ENCODE data around the gene RAB6A. TPM values are rescaled to one million over a fixed set of nuclear protein-coding genes. Genes with fewer than 3 reads are reported as not detected.
"Not testable (repeated sequence)": the region's sequence is repeated elsewhere in the genome, so short reads cannot be mapped to it uniquely, and the experiment has no call there.

The RAB6A gene
- total RNA-seq, 1 experiment from 2014 or later, result 76.3 TPM

DNA sequence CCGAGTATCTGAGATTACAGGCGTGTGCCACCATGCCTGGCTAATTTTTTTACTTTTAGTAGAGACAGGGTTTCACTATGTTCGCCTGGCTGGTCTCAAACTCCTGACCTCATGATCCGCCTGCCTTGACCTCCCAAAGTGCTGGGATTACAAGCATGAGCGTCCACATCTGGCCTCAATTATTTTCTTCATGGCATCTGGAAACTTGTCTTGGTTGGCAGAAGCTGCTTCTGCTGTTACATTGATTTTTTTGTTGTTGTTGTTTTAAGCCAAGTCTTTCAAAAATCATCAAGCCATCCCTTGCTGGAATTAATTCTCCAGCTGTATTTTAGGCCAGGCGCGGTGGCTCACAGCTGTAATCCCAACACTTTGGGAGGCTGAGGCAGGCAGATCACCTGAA, 27.9 kb downstream of the RAB6A start:
- not testable (repeated sequence) for H3K9me3 ChIP-seq (ENCODE audit: low read length); H3K4me3 ChIP-seq (ENCODE audit: low read length); H3K27ac ChIP-seq (ENCODE audit: low read length); H3K4me2 ChIP-seq (ENCODE audit: low read depth, low read length, poor library complexity, severe bottlenecking); H3K9ac ChIP-seq (ENCODE audit: low read length); DNase-seq; H3K36me3 ChIP-seq (ENCODE audit: insufficient read depth, low read length); H2AFZ ChIP-seq (ENCODE audit: low read length); H3K27me3 ChIP-seq (ENCODE audit: low read length); H4K20me1 ChIP-seq (ENCODE audit: insufficient read depth, low read depth, low read length); H3K9me2 ChIP-seq (replicated peaks; ENCODE audit: insufficient read depth, low read length)
- Histone ChIP-seq H3K79me2 (ENCODE audit: low read length) (peaks cover 91% of the 10 kb centered on the region), H3K4me1 (ENCODE audit: low read length) (peaks cover 17% of the 10 kb centered on the region)

DNA sequence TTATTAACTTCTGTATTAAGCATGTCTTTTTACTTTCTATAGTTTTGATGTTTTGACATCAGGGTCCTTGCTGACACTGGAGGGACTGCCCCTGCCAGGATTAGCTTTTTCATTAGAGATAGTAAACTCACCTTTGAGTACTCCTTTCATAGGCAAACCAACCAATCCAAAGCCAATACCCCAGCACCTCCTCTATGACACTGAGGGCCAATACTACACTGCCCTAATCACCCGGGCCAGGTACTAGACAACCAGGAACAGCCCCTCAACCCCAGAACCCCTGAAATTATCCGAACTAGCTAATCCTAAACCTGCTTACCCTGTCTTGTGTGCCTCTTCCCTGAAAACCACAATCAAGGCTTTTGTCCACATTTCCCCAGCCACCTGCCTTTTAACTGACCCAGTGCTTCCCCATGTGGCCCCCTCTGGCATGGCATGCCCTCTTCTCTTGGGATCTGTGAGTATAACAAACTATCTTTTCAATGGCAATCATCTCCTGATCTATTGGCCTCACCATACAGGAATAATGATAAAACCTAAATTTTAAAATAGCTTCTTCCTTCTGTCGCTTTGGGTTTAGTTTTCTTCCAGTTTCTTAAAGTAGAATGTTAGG, 31.2 kb downstream of the RAB6A start:
- peaks cover 4% of the 10 kb centered on the region for H3K4me1 ChIP-seq (ENCODE audit: low read length)
- no peak overlapping the region for H3K4me2 ChIP-seq (ENCODE audit: low read depth, low read length, poor library complexity, severe bottlenecking)
- no peaks in the 10 kb centered on the region for H4K20me1 ChIP-seq (ENCODE audit: insufficient read depth, low read depth, low read length)
- H3K27me3 ChIP-seq (ENCODE audit: low read length), result no peaks in the 10 kb centered on the region
- H3K9ac ChIP-seq (ENCODE audit: low read length), result no peak overlapping the region
- no peak overlapping the region for H2AFZ ChIP-seq (ENCODE audit: low read length)
- H3K9me2 ChIP-seq (replicated peaks; ENCODE audit: insufficient read depth, low read length), result no peaks in the 10 kb centered on the region
- peaks cover 85% of the 10 kb centered on the region for H3K79me2 ChIP-seq (ENCODE audit: low read length)
- H3K9me3 ChIP-seq (ENCODE audit: low read length), result no peaks in the 10 kb centered on the region
- H3K36me3 ChIP-seq (ENCODE audit: insufficient read depth, low read length), result peaks cover 13% of the 10 kb centered on the region; the same call in 1 of the 2 replicates
- H3K27ac ChIP-seq (ENCODE audit: low read length), result no peak overlapping the region
- H3K4me3 ChIP-seq (ENCODE audit: low read length), result no peak overlapping the region
- no peak for DNase-seq

DNA sequence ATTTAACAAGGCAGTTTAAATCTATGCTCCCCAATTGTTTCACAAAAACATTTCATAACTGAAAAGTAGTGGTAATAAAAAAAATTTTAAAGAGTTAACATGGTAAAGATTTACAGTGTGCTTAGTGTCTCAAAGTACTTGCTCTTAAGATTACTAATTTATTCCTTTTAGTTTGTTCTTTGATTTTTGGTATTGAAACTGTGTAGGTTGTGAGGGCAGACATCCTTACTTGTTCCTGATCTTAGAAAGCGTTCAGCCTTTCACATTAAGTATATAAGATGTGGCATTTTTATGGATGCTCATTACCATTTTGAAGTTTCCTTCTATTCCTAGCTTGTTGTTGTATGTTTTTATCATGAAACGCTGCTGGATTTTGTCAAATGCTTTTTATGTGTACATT, 32.9 kb downstream of the RAB6A start:
- no peak overlapping the region for H2AFZ ChIP-seq (ENCODE audit: low read length)
- no peak for DNase-seq
- H3K27me3 ChIP-seq (ENCODE audit: low read length), result no peaks in the 10 kb centered on the region
- no peak overlapping the region for H3K4me2 ChIP-seq (ENCODE audit: low read depth, low read length, poor library complexity, severe bottlenecking)
- H3K4me1 ChIP-seq (ENCODE audit: low read length), result no peaks in the 10 kb centered on the region
- H4K20me1 ChIP-seq (ENCODE audit: insufficient read depth, low read depth, low read length), result no peaks in the 10 kb centered on the region
- no peak overlapping the region for H3K9ac ChIP-seq (ENCODE audit: low read length)
- H3K79me2 ChIP-seq (ENCODE audit: low read length), result peaks cover 82% of the 10 kb centered on the region
- no peak overlapping the region for H3K4me3 ChIP-seq (ENCODE audit: low read length)
- no peak overlapping the region for H3K27ac ChIP-seq (ENCODE audit: low read length)
- peaks cover 13% of the 10 kb centered on the region for H3K36me3 ChIP-seq (ENCODE audit: insufficient read depth, low read length)
- no peaks in the 10 kb centered on the region for H3K9me2 ChIP-seq (replicated peaks; ENCODE audit: insufficient read depth, low read length)
- H3K9me3 ChIP-seq (ENCODE audit: low read length), result no peaks in the 10 kb centered on the region

DNA sequence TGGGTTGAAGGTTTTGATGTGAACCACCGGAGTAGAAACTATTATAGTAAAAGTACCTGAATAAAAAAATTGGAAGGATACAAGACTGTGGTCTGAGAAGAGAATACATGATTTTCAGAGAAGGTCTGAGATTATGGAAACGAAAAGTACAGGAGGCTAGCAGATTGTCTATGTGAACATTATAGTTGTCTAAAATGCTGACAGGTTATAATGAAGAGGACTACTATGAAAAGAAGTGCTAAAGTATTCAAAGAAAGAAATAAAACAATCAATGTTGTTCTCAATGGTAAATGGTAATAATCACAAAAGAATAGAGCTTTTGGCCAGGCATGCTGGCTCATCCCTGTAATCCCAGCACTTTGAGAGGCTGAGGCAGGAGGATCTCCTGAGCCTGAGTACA, 34.0 kb downstream of the RAB6A start:
- peaks cover 16% of the 10 kb centered on the region for H3K36me3 ChIP-seq (ENCODE audit: insufficient read depth, low read length)
- no peaks in the 10 kb centered on the region for H3K9me2 ChIP-seq (replicated peaks; ENCODE audit: insufficient read depth, low read length)
- no peak overlapping the region for H3K27ac ChIP-seq (ENCODE audit: low read length)
- H3K27me3 ChIP-seq (ENCODE audit: low read length), result no peaks in the 10 kb centered on the region
- no peak overlapping the region for H3K4me3 ChIP-seq (ENCODE audit: low read length)
- no peaks in the 10 kb centered on the region for H3K9me3 ChIP-seq (ENCODE audit: low read length)
- no peak overlapping the region for H3K9ac ChIP-seq (ENCODE audit: low read length)
- H3K4me2 ChIP-seq (ENCODE audit: low read depth, low read length, poor library complexity, severe bottlenecking), result no peak overlapping the region
- peaks cover 76% of the 10 kb centered on the region for H3K79me2 ChIP-seq (ENCODE audit: low read length)
- no peak overlapping the region for H2AFZ ChIP-seq (ENCODE audit: low read length)
- DNase-seq, result no peak
- no peaks in the 10 kb centered on the region for H3K4me1 ChIP-seq (ENCODE audit: low read length)
- no peaks in the 10 kb centered on the region for H4K20me1 ChIP-seq (ENCODE audit: insufficient read depth, low read depth, low read length)

DNA sequence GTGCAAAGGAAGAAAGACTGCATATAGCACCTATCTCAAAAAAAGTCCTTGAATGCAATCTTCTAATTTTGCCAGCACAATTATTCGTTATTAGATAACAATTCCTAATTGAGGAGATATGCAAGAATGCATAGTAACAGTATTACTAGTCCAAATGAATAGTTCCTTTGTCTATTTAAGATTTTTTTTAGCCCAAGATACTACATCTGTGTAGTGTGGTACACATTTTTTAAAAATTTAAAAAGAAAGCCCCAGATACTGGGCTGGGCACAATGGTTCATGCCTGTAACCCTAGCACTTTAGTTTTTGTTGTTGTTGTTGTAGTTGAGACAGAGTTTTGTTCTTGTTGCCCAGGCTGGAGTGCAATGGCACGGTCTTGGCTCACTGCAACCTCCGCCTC, 43.7 kb downstream of the RAB6A start:
- H3K27ac ChIP-seq (ENCODE audit: low read length), result peak overlapping the region; percentile 4; the same call in 1 of the 2 replicates

DNA sequence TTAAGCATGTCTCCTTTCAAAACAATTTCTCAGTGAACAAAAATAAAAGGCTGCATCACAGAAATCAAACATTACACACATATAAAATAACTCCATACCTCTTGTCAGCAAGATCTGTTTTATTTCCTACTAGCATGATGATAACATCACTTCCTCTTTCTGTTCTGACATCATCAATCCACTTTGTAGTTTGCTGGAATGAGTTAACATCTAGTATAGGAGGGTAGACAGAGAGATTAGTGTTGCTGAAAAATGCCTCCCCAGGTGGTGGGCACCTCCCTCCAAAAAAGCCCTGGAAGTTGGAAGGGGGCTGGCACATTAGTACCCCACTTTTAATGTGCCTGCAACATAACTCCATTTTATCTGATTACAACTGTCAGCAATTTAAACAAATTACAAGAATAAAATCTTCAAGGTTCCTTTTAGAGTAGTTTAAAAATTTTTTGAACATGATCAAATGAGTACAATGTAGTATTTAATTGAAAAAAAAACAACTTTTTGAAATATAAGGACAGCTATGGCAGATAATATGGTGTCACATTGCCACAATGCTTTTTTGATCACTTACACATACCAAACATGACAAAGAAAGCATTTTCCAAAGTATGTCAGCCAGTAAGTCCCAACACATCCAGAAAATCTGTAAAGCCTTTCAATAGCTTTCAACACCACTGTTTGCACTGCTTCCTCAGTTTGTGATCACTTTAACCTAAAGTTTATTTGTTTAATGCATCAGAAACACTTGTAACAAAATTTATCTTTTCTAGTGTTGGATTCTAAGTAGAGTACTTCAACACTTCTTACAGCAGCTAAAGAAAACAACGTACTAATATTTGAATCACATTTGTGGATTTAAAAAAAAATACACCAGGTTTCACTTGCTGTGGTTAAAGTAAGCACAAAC, 44.5 kb downstream of the RAB6A start:
- peak; percentile 72 for DNase-seq
- H3K9me2 ChIP-seq (replicated peaks; ENCODE audit: insufficient read depth, low read length), result no peaks in the 10 kb centered on the region
- peaks cover 17% of the 10 kb centered on the region; the same call in 1 of the 2 replicates for H3K36me3 ChIP-seq (ENCODE audit: insufficient read depth, low read length)
- peaks cover 34% of the 10 kb centered on the region for H3K79me2 ChIP-seq (ENCODE audit: low read length)
- no peaks in the 10 kb centered on the region for H4K20me1 ChIP-seq (ENCODE audit: insufficient read depth, low read depth, low read length)
- H3K27ac ChIP-seq (ENCODE audit: low read length), result peak overlapping the region; percentile 4; the same call in 1 of the 2 replicates
- H2AFZ ChIP-seq (ENCODE audit: low read length), result no peak overlapping the region
- H3K9me3 ChIP-seq (ENCODE audit: low read length), result no peaks in the 10 kb centered on the region
- peaks cover 15% of the 10 kb centered on the region for H3K4me1 ChIP-seq (ENCODE audit: low read length)
- peak overlapping the region; percentile 7 for H3K4me2 ChIP-seq (ENCODE audit: low read depth, low read length, poor library complexity, severe bottlenecking)
- no peak overlapping the region for H3K4me3 ChIP-seq (ENCODE audit: low read length)
- H3K27me3 ChIP-seq (ENCODE audit: low read length), result no peaks in the 10 kb centered on the region
- no peak overlapping the region for H3K9ac ChIP-seq (ENCODE audit: low read length)

More for the DNA sequence above, 43.7 kb downstream of the RAB6A start:
- no peak overlapping the region for H3K9ac ChIP-seq (ENCODE audit: low read length)
- H3K4me3 ChIP-seq (ENCODE audit: low read length), result no peak overlapping the region
- no peak overlapping the region for H2AFZ ChIP-seq (ENCODE audit: low read length)
- H3K4me1 ChIP-seq (ENCODE audit: low read length), result peaks cover 15% of the 10 kb centered on the region
- H4K20me1 ChIP-seq (ENCODE audit: insufficient read depth, low read depth, low read length), result no peaks in the 10 kb centered on the region
- H3K9me2 ChIP-seq (replicated peaks; ENCODE audit: insufficient read depth, low read length), result no peaks in the 10 kb centered on the region
- no peak for DNase-seq
- no peaks in the 10 kb centered on the region for H3K27me3 ChIP-seq (ENCODE audit: low read length)
- no peak overlapping the region for H3K4me2 ChIP-seq (ENCODE audit: low read depth, low read length, poor library complexity, severe bottlenecking)
- H3K36me3 ChIP-seq (ENCODE audit: insufficient read depth, low read length), result peaks cover 17% of the 10 kb centered on the region; the same call in 1 of the 2 replicates
- H3K9me3 ChIP-seq (ENCODE audit: low read length), result no peaks in the 10 kb centered on the region
- peaks cover 31% of the 10 kb centered on the region for H3K79me2 ChIP-seq (ENCODE audit: low read length)

DNA sequence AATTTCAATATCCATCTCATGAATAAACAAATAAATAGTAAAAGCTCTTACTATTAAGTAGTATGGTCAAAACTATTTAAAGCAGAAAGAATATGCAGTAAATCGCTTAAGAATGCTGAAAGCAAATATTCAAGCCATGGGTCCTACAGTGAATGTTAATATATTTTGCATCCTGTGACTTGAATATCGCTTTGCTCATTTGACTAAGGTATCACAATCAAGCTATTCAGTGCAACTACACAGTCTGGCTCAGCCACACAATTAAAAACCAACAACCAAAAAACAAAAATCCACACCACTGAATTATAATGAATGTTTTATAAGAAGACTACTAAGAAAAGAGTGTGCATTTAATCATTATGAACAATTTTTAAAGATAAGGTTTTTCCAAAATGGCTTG, 45.3 kb downstream of the RAB6A start:
- DNase-seq, result no peak
- no peak overlapping the region for H2AFZ ChIP-seq (ENCODE audit: low read length)
- H3K9me2 ChIP-seq (replicated peaks; ENCODE audit: insufficient read depth, low read length), result no peaks in the 10 kb centered on the region
- H4K20me1 ChIP-seq (ENCODE audit: insufficient read depth, low read depth, low read length), result no peaks in the 10 kb centered on the region
- H3K9ac ChIP-seq (ENCODE audit: low read length), result no peak overlapping the region
- no peaks in the 10 kb centered on the region for H3K27me3 ChIP-seq (ENCODE audit: low read length)
- H3K4me2 ChIP-seq (ENCODE audit: low read depth, low read length, poor library complexity, severe bottlenecking), result no peak overlapping the region
- H3K4me1 ChIP-seq (ENCODE audit: low read length), result peaks cover 15% of the 10 kb centered on the region
- H3K79me2 ChIP-seq (ENCODE audit: low read length), result peaks cover 38% of the 10 kb centered on the region
- H3K9me3 ChIP-seq (ENCODE audit: low read length), result no peaks in the 10 kb centered on the region
- no peak overlapping the region for H3K4me3 ChIP-seq (ENCODE audit: low read length)
- no peak overlapping the region for H3K27ac ChIP-seq (ENCODE audit: low read length)
- H3K36me3 ChIP-seq (ENCODE audit: insufficient read depth, low read length), result peaks cover 18% of the 10 kb centered on the region; the same call in 1 of the 2 replicates

DNA sequence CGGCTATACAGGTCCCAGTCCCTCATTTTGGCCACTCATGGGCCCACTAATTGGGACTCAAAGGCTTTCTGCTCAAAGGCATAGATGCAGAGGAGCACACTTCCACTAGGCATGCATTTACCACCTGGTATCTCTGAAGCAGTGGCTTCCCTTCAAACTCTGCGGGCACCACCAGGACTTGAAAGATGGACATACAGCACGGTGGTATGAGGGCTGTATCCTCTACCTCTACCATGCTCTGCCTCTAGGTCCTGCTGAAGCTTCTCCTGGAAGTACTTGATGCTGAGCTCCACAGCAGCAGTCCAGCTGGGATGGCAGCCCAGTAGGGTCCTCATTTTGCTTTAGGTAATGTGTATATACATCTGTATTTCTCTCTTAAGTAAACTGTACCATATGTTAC, 49.9 kb downstream of the RAB6A start:
- H3K79me2 ChIP-seq (ENCODE audit: low read length), result peaks cover 18% of the 10 kb centered on the region
- H3K9ac ChIP-seq (ENCODE audit: low read length), result no peak overlapping the region
- H3K4me1 ChIP-seq (ENCODE audit: low read length), result peaks cover 2% of the 10 kb centered on the region
- no peak overlapping the region for H3K4me3 ChIP-seq (ENCODE audit: low read length)
- no peak overlapping the region for H3K27ac ChIP-seq (ENCODE audit: low read length)
- peaks cover 14% of the 10 kb centered on the region; the same call in 1 of the 2 replicates for H3K36me3 ChIP-seq (ENCODE audit: insufficient read depth, low read length)
- no peak overlapping the region for H2AFZ ChIP-seq (ENCODE audit: low read length)
- H4K20me1 ChIP-seq (ENCODE audit: insufficient read depth, low read depth, low read length), result no peaks in the 10 kb centered on the region
- no peak for DNase-seq
- no peak overlapping the region for H3K4me2 ChIP-seq (ENCODE audit: low read depth, low read length, poor library complexity, severe bottlenecking)
- no peaks in the 10 kb centered on the region for H3K9me2 ChIP-seq (replicated peaks; ENCODE audit: insufficient read depth, low read length)
- H3K27me3 ChIP-seq (ENCODE audit: low read length), result no peaks in the 10 kb centered on the region
- no peaks in the 10 kb centered on the region for H3K9me3 ChIP-seq (ENCODE audit: low read length)
